ENCODE measurements around the gene CA10. TPM values are rescaled to one million over a fixed set of nuclear protein-coding genes. Genes with fewer than 3 reads are reported as not detected.

CA10 gene
- total RNA-seq, 1 experiment from 2014 or later: not detected

DNA sequence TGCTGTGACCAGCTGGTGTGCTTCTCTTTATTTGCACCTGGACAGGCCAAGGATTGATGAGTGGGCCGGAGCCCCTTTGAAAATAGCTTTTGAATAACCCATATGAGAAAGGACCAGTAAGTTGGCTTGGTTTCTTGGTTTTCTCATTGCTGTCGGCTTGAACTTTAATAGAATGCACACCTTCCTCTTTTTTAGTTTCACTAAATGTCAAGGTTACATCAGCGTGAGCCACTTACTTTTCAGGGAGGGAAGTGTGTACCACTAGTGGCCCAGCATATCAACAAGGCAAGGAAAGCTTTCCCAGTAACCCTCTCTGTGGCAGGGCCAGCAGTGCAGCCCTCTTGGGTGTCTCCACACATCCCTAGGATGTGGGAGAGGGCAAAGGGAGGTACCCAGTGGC, 433.3 kb downstream of the CA10 start:
- DNase-seq (ENCODE audit: low spot score): no peak

GRCh38 chr17:51724043-51724580, 434.4 kb downstream of the CA10 start:
- DNase-seq (ENCODE audit: low spot score): no peak

DNA sequence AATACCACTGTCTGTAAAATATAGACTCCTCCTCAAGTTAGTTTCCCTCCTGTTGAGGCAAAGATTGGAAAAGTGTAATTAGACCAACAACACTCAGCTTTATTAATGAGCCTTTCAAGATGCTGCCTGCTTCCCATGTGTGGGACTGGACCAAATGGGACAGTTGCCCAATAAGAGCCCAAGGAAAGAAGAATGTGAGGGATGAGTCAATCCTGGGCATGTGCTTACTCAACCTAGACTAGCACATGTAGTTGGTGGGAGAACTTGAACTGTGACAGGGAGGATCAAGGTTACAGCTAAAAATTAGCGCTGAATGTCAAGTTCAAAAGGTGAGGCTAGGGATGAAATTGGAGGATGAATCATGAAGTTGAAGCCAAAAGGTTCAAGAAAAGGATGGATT, 435.5 kb downstream of the CA10 start:
- DNase-seq (ENCODE audit: low spot score): no peak

DNA sequence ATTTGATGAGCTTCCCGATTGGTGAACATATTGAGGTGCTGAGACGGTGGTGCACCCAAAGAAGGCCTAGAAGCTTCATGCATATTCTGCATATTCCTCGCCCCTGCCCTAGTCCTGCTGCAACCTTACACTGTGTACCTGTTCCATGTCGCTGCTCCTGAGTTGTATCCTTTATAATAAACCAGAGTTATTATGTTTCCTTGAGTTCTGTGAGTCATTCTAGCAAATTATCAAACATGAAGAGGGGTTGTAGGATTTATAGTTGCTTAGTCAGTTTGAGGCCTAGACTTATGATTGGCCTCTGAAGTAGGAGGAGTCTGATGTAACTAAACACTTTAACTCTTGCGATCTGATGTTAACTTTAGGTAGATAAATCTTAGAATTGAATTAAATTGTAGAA, 436.8 kb downstream of the CA10 start:
- no peak for DNase-seq (ENCODE audit: low spot score)

GRCh38 chr17:51720439-51720838, 438.1 kb downstream of the CA10 start:
- DNase-seq (ENCODE audit: low spot score): no peak

- no peak for DNase-seq (ENCODE audit: low spot score)
These were observed 439.5 kb downstream of the CA10 start for GRCh38 chr17:51718983-51719382.

DNA sequence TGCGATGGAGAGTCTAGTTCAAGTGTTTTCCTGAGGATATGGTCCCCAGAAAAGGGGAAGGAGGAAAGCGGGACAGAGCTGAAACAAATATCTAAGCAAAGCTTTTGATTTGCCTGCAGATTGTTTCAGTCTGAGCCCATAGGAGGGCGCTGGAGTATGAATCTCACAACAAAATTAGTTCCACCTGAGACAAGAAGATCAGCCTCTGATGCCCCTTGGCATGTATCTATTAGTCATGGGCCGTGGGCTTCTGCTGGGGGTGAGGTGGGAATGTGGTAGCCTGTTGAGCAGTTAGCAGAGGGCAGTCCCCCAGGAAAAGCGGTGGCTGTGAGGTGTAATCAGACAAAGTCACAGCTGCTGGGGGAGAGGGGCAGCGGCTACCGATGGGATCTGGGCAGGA, 446.9 kb downstream of the CA10 start:
- DNase-seq (ENCODE audit: low spot score): no peak

- no peak for DNase-seq (ENCODE audit: low spot score)
These were observed 447.9 kb downstream of the CA10 start for GRCh38 chr17:51710634-51710979.

DNA sequence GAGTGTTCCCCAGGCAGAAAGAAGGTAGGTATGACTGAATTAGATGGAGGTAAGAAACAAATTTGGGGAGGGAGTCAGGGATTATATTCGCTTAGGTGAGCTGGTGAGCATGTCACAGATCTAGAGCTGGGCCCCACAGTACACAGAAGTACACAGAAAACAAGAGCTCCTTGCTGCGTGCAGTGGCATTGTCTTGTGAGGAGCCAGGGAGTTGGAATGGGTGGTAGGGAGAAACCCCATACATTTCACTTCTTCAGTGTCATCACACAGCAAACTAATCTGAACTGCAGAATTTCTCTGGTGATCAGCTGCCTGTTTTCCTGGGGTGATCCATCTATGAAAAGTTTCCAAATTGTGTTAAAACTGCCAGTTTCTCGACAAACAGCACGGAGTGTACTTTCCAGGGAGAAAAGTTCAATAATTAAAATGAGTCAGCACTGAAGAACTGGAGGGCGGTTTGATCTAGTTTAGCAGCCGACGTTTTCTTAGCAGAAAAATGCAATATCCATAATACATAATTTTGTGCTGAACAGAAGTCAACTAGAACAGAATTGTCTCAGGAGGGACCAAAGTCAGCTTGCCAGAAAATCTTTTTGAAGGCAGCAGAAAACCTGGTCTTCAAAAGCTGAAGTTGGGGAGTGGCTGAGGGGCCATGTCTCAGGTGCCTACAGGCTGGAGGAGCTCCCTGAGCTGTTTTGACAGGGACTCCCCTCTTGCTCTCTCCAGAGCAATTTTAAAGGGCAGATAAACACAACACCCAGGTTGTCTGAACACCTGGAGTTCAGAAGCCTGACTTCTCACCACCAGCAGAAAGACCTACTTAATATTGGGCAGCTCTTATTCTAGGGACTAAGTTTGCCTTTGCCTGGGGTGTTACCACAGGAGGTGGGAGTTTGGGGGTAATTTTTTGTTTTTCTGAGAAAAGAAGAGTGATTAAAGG, 448.6 kb downstream of the CA10 start:
- no peak for DNase-seq (ENCODE audit: low spot score)

- no peak for DNase-seq (ENCODE audit: low spot score)
These were observed 451.3 kb downstream of the CA10 start for GRCh38 chr17:51707216-51707615.

DNA sequence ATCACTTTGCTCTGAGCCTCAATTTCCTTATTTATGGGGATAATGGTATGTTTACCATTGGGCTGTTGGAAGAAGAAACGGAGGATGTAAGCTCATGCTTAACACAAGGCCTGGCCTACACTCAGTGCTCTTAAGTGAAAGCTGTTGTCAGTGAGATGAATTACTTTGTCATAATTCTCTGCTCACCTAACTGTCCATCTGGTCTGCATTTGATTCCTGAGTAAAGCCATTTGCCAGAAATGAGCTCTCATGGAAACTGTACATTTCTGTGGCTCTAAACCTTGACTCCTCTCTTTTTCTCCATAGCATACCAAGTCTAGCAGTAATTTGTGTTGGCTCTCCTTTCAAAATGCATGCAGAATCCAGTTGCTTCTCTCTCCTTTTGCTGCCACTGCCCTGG, 452.4 kb downstream of the CA10 start:
- no peak for DNase-seq (ENCODE audit: low spot score)

DNA sequence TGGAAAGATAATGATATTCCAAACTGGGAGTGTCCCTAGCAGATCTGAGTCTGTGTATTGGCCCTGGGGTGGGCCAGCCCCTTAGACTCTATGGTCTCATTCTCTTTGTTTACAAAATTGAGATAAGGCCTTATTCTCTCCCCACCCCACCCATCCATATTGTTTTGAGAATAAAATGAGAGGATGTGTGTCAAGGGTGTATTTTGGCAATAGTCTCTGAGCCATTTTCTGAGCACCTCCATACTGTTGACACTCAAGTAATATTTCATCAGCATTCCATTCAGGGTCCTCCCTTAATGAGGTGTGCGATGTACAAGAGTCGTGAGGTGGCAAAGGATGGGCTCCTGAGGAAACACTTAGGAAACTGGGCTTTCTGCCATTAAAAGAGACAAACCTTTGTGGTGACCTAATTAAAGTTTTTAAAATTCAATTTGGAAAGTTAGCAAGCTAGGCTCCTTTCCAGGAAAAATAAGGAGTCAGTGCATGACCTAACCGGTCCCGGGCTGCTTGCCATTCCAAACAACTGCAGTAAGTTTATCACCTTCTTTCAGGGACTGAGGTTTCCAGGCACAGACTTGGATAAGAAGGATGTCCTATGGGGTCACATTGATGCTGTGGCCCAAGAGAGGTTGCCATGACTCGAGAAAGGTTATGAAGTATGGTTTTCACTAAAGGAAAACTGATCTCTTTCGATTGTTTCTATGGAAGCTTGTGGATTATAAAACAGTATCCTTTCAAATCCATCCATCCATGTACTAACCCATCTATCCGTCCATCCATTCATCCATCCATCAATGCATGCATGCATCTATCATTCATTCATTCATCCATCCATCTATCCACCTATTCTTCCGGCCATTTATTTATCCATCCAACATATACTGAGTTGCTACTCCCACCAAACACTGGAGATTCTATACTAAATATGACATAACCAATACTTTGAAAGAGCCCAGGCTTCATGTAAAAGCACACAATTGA, 454.9 kb downstream of the CA10 start:
- DNase-seq (ENCODE audit: low spot score): peak; percentile 15

GRCh38 chr17:51702963-51703360, 455.6 kb downstream of the CA10 start:
- DNase-seq (ENCODE audit: low spot score): no peak

- DNase-seq (ENCODE audit: low spot score): no peak
These were observed 457.0 kb downstream of the CA10 start for GRCh38 chr17:51701501-51701900.

GRCh38 chr17:51700011-51700760, 458.3 kb downstream of the CA10 start:
- no peak for DNase-seq (ENCODE audit: low spot score)

DNA sequence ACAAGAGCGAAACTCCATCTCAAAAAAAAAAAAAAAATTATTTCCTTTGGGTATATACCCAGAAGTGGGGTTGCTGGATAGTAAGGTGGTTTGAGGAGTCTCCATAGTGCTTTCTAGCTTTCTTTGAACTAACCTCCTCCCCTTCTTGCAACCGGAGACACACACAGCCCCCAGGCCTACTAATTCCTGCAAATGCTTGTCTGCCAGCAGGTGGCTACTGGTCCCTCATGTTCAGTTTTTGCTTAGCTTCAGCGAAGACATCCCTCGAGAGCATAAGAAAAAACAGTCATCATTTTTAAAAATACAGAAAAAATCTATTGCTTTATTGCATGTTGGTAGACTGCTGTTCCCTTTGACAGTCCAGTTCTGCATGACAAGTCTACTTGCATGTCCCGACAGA, 459.2 kb downstream of the CA10 start:
- DNase-seq (ENCODE audit: low spot score): no peak

- no peak for DNase-seq (ENCODE audit: low spot score)
These were observed 465.6 kb downstream of the CA10 start for GRCh38 chr17:51692917-51693316.

GRCh38 chr17:51687887-51688286, 470.6 kb downstream of the CA10 start:
- DNase-seq (ENCODE audit: low spot score): no peak

- no peak for DNase-seq (ENCODE audit: low spot score)
These were observed 473.1 kb downstream of the CA10 start for GRCh38 chr17:51685287-51685909.

DNA sequence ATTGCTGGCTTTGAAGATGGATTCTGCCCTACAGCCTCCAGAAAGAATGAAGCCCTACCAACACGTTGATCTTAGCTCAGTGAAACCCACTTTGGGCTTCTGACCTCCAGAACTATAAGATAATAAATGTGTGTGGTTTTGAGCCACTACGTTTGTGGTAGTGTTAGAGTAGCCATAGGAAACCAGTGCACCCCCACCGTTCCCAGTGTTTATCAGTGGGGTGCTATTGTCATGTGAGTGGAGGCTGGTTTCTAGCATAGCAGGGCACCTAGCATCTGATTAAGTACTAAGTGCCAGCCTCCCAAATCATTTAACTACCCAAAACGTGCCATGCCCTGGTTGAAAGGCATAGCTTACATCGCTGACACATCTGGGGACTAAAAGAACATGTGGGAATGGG, 474.3 kb downstream of the CA10 start:
- no peak for DNase-seq (ENCODE audit: low spot score)

DNA sequence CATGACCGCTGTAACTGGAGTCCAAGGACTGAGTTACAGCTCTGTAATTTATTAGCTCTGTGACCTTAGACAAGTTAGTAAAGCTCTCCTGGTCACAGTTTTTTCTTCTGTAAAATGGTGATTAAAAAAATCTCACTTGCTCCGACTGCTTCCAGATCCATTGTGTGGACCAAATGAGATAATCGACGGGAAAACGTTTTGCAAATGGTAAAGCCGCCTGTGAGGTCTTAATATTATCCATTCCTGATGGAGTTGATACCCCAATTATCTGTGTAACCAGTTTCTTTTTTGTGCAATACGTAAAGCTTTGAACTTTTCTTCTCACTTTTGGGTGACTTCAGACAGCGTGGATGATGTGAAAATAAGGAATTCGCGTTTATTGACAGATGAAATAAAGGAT, 475.2 kb downstream of the CA10 start:
- DNase-seq (ENCODE audit: low spot score): no peak
